Stimulated activated CD4-positive, alpha-beta T cell treated with anti-CD3 and anti-CD28 coated beads, Interleukin-4, amount 100 ng/mL, for 24 hours (primary cell): ENCODE measurements around the gene FASLG.
"Not testable (repeated sequence)": the region's sequence is repeated elsewhere in the genome, so short reads cannot be mapped to it uniquely, and the experiment has no call there.

Source experiments
- DNase-seq: peaks from one replicate; pipeline ENCODE4 v3.0.0-alpha.2; 2020

Gene FASLG

GRCh38 chr1:172658871-172659453, at the start of gene FASLG:
Gene FASLG (plus strand): TSS chr1:172659103. CDS start chr1:172659202, 99 bp downstream.
- peak; percentile 73 for DNase-seq

GRCh38 chr1:172609528-172609927, 49.4 kb upstream of the FASLG start:
- DNase-seq, result no peak

GRCh38 chr1:172612478-172612877, 46.4 kb upstream of the FASLG start:
- no peak for DNase-seq

- no peak for DNase-seq
These were observed 45.6 kb upstream of the FASLG start for GRCh38 chr1:172613294-172613693.

GRCh38 chr1:172616195-172616594, 42.7 kb upstream of the FASLG start:
- no peak for DNase-seq

GRCh38 chr1:172616636-172617035, 42.3 kb upstream of the FASLG start:
- no peak for DNase-seq

- not testable (repeated sequence) for DNase-seq
These were observed 38.3 kb upstream of the FASLG start for GRCh38 chr1:172620603-172621002.

GRCh38 chr1:172622541-172622940, 36.4 kb upstream of the FASLG start:
- no peak for DNase-seq

GRCh38 chr1:172623748-172624147, 35.2 kb upstream of the FASLG start:
- no peak for DNase-seq

- DNase-seq, result no peak
These were observed 32.1 kb upstream of the FASLG start for GRCh38 chr1:172626845-172627244.

- no peak for DNase-seq
These were observed 31.2 kb upstream of the FASLG start for GRCh38 chr1:172627702-172628101.

GRCh38 chr1:172628401-172628800, 30.5 kb upstream of the FASLG start:
- DNase-seq, result no peak

GRCh38 chr1:172629170-172629569, 29.7 kb upstream of the FASLG start:
- DNase-seq, result no peak

GRCh38 chr1:172629638-172630037, 29.3 kb upstream of the FASLG start:
- no peak for DNase-seq

- no peak for DNase-seq
These were observed 28.7 kb upstream of the FASLG start for GRCh38 chr1:172630056-172630818.

GRCh38 chr1:172630868-172631267, 28.0 kb upstream of the FASLG start:
- no peak for DNase-seq

- DNase-seq, result peak; percentile 64
These were observed 21.4 kb upstream of the FASLG start for GRCh38 chr1:172637522-172637921.

- no peak for DNase-seq
These were observed 20.7 kb upstream of the FASLG start for GRCh38 chr1:172638249-172638648.

- DNase-seq, result peak; percentile 86
These were observed 19.7 kb upstream of the FASLG start for GRCh38 chr1:172638885-172639831.

- no peak for DNase-seq
These were observed 18.8 kb upstream of the FASLG start for GRCh38 chr1:172640111-172640510.

- DNase-seq, result no peak
These were observed 17.4 kb upstream of the FASLG start for GRCh38 chr1:172641492-172641891.

- no peak for DNase-seq
These were observed 15.9 kb upstream of the FASLG start for GRCh38 chr1:172642970-172643369.

- DNase-seq, result no peak
These were observed 12.2 kb upstream of the FASLG start for GRCh38 chr1:172646653-172647052.
